Measurements from ENCODE around the gene STBD1.
"Not testable (repeated sequence)": the region's sequence is repeated elsewhere in the genome, so short reads cannot be mapped to it uniquely, and the experiment has no call there.

The STBD1 gene

DNA sequence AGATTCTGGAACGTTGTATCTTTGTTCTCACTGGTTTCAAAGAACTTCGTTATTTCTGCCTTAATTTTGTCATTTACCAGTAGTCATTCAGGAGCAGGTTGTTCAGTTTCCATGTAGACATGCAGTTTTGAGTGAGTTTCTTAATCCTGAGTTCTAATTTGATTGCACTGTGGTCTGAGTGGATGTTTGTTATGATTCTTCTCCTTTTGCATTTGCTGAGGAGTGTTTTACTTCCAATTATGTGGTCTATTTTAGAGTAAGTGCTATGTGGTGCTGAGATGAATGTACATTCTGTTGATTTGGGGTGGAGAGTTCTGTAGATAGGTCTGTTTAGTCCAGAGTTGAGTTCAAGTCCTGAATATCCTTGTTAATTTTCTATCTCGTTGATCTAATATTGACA is 18.7 kb upstream of the STBD1 start:
- not testable (repeated sequence) for DNase-seq

DNA sequence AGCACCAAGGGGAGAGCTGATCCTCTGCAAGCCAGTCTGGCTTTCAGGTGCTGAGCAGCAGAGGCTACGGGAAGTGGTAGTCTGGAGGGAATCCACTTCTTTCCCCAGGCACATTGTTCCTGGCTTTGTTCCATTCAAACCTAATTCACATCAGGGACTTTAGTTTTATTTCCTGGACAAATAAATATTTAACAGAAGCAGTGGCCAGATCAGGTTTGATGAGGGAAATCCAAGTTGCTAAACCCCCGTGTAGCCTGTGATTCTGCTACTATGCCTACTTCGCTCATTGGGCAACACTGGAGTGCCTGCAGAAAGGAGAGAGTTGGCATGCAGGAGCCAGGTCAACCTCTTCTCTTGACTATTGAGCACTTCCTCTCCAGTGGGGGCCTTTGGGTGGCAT is 13.8 kb upstream of the STBD1 start:
- no peak for DNase-seq

DNA sequence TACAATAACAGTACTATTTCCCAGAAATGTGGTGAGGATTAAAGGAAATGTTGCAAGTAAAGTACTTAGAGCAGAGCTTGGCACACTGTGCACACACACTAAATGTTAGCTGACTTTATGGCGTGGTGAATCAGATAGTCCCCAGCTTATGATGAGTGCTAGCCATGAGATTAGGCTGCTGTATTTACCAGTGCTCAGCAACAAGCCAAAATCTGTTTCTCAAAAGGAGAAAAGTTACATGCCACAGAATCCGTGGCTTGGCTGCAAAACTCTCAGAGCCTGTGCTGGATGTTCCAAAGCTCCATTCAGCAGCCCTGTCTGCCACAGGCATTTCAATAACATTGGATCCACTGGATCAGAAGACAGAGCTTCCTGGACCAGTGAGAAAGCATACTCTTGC is 12.8 kb upstream of the STBD1 start:
- no peak for DNase-seq

DNA sequence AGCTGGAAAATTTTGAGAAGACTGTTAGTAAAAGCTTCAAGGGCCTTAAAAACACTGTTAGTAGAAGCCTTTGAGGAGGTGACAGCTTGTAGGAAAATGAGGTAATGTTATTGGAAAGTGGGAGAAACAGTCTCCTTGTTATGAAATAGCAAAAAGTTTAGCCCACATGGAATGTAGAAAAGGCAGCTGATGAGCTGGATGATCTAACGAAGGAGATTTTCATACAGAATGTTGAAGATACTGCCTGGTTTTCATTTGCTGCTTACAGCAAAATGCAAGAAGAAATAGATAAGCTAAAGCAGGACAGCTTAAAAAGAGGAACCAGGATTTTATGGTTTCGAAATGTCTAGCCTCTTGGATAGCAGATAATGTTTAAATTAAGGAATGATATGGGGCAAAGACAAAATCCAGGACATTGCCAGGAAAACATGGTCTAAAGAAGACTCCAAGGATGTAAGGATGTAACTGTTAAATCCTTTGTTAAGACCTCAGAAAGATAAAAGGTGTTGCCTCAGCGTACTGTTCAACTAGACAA is 10.2 kb upstream of the STBD1 start:
- no peak for DNase-seq

DNA sequence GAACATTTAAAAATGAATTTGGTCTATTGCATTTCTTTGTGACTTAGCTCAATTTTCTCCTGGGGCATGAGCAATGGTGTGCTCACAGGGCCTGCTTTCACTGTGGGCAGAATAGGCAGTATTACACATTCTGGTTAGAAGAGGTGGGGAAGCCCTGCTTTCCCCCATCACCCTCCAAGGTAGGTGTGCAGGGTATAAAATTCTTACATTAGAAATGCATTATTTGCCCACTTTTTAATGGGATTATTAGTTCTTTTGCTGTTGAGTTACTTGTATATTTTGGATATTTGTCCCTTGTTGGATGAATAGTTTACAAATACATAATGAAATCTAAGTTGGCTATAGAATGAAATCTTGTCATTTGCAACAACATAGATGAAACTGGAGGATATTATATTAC is 8.3 kb upstream of the STBD1 start:
- no peak for DNase-seq

DNA sequence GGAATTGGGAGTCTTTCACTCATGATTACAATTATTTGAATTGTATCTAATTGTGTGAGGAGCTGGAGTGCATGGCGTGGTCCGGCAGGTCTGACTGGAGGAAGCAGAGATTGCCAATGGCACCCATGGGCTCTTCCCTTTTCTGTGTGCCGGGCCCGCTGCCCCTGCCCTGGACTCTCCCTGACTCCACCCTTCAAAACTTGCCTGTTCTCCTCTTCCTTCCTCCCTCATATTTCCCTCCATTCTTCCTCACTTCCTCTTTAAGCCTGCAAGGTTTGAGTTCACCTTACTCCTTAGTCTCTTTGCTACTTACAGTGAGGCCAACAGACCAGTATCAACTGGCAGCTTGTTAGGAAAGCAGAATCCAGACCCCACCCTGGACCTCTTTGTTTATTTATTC is 6.5 kb upstream of the STBD1 start:
- DNase-seq: no peak

DNA sequence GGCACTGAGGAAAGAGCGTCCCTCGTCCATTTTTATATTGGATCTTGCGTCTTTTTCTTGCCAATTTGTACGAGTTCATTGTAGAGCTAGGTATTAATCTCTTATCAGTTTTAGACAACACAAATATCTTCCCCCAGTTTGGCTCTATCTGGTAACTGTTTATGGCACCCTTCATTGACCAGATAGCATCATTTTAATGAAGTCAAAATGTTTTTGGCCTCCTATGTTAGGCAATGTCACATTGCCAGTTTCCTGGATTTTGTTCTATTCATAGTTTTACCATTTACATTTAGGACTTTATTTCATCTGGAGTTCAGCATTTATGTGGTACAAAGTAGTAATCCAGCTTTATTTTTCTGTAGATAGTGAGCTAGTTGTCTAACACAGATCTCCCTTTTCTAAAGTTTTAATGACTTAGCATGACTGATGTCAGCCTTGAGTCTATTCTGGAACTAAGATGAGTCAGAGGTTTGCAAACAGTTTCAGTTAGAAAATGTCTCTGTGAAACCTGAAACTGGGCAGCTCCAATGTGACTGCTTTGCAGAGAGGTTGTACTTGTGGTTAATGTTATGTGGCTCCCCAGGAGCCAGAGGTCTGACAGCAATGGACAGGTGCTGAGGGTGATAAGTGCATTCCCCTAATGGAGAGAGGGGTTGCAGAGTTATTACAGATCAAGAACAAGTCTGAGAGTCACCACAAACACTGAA is 5.3 kb upstream of the STBD1 start:
- DNase-seq: peak; percentile 26

DNA sequence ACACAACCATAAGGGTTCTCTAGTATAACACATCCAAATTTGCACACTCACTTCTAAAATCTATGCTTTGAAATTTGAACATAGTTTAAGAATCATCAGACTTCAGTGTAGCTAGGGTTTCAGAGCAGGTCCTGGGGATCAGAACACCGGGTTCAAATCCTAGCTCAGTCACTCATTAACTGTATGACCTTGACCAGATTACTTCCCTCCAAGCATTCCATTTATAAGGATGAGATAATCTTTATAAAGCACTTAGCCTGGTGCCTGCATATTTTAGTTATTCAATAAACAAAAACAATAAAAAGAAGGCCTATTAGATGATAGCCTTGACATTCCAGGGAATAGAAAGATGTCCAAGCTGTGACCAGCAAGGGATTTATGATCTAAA is 4.8 kb upstream of the STBD1 start:
- no peak for DNase-seq

DNA sequence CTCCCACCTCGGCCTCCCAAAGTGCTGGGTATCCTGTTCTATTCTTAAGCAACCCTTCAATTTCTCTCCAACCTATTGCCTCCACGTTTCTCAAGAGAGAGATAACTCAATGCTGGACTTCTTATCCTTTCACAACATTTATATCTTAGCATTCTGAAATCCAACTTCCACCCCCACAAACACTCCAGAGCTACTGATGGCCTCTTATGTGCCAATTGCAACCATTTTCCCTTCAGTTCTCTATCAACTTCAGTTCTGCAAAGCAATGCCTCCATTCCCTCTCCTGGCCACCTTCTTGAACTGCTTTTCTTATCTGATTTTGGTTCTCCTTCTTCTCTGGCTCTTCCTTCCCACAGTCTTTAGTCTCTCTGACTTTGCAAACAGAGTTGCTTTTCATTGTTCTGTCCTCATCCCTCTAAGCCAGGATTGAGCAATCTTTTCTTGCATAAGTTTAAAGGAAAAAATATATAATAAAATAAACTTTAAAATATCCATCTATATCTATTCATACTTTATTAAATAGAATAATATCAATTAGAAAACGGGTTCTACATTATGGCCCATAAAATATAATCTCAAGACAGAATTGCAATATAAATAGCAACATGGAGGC is 3.6 kb upstream of the STBD1 start:
- no peak for DNase-seq

DNA sequence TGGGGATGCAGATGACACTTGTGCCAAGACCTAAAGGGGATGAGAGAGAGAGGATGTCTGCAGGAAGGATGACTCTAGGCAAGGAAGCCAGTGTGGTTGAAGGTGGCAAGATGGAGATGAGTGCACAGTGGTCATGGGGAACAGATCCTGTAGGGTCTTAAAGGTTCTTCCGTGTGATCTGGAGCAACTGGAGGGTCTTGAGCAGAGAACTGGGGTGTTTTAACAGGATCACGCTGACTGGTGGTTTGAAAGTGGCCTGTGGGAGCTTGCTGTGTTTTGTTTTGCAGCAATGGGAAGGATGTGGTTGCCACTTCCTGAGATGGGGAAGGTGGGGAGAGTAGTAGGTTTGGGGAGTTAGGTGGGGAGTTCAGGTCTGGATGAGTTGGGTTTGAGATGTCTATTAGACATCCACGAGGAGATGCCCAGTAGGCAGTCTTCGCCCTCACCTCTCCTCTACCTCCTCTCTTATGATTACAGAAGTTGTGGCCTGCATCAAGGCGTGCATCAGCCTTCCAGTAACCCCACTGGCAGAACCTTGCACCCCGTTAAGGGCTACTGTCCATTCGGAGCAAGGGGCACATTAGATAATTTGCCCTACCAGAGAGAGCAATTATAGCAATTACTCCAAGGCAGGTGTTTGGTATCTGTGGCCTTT is 1.4 kb upstream of the STBD1 start:
- no peak for DNase-seq

DNA sequence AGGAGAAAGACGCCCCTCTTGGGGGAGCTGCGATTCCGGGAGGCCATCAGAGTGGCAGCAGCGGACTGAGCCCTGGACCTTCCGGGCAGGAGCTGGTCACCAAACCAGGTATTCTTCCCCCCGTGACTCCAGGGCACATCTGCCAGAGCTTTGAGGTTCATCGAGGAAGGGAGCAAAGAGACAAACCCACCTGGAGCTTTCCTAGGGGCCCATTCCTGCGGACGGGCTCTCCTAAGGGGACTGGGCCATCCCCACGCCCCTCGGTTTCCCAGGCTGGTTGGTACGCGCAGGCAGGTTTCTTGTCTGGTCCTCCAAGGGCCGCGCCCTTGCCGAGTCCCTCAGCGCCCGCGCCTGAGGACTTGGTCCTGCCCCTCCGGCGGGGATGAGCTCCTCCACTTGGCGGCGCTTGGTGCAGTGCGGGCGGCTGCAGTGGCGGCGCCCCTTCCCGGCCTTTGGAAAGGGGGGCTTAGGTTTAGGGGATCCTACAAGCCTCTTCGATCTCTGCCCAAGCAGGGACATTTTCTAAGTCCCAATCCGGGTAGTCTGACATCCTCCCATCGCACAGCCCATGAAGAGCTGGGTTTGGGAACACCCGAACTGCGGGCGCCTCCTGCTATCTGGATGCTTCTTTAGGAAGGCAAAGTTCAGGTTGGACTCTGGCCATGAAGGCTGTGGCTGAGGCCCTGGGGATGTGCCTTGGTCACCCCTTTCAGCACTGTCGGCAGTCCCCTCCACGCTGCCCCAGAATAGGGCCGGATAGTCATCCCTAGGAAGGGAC is 538 bp downstream of the STBD1 start:
- peak; percentile 50 for DNase-seq

DNA sequence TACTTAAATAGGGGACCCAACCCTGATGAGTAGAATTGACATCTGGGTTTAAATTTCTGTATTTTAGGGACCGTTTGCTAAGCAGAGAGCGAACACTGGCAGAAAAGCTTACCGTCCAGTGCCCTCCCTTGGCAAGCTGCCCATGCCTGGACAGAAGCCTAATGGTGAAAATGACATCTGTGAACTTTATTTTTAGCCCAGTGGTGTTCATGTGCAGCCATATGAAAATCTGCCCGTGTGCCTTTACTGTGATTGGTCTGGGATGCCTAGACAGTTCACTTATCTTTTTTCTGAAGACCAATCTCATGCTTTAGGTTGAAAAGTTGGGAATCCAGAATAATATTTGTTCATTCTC is 1.1 kb downstream of the STBD1 start:
- DNase-seq: peak; percentile 32

DNA sequence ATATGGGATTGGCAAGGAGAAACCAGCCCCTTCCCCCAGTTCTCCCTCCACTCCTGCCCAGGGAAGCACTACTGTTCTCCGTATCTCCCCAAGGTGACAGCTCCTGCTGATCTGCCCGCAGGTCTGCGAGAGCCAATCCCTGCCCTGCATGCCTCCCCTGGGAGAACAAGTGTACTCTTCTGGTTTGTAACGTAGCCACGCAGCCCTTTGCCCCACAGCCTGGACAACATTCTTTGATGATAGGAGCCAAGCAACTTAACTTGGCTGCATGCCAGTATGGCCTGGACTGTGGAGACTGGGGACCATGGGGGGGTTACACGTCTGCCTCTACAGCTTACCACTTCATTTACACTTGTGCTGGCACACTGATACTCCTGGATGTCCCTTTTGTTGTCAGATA is 2.0 kb downstream of the STBD1 start:
- peak; percentile 29 for DNase-seq

DNA sequence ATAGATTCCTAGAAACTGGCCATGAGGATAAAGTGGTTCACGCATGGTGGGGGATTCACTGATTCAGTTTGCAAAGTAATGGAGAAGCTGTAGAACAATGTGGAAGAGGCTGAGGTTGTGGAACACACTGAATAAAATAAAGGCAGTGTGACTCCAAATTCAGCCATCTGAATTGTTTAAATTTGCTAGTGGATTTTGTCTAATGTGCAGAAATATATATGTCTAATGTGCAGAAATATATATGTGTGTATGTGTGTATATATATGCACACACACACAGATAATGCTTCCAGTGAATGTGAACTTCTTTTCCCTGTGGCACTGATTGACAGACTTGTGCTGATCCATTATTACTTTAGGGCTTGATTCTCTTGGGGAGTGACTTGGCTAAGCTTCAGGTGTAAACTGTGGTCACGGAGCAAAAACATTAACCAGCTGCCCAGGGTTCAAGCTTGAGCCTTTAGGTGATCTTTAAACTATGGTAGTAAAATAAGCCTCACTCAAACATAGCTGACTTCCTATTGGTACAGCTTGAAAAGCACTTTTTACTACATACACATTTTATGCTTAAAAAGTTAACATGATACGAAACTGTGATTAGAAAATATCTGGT is 3.5 kb downstream of the STBD1 start:
- DNase-seq: no peak

DNA sequence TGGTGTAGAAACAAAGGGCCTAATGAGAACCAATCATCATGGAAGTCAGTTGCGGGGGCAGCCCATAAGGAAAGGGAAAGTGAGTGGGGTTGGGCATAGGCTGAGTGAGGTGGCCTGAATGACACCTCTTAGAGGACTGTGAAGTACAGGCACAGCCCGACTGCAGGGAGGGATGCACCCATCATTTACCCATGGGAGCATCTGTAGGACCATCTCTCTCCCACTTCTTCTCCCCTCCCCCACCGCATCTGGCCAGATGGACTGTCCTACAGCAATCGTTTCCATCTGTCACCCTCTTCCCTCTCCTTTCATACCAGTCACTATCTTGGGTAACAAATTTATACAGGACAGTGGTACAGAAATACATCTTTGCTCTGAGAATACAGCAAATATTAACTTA is 4.2 kb downstream of the STBD1 start:
- no peak for DNase-seq

DNA sequence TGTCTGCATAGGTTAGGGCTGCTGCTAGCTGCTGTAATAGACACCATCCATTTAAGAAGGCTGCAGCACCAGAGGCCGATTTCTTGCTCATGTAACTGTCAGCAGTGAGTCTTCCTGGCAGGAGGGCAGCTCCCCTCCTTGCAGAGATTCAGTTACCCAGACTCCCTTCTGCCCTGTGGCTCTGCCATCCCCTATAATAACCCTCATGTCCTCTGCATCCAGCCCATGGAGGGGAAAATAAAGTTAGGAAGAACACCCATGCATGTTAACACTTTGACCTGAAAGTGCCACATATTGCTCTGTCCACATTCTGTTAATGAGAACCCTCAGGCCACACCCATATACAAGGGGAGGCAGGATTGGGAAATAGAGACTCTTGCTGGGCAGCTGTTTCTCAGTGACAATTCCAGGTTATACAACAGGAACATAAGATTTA is 5.4 kb downstream of the STBD1 start:
- DNase-seq: no peak

DNA sequence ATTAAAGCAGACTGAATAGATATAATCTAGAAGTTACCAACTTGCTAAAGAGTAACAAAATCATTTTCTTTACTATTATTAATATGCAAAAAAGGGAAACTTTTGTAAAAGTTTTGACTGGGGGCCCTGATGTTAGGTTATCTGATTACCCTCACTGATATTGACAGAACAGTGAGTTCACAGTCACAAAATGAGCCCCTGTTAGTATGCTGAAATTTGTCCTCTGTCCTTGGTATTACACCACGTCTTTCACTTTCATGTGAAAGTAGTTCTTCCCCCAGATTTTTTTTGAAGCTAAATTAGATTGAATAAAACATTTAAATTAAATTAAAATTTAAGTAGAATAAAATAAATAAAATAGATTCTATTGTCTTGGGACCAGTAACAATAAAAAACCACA is 5.9 kb downstream of the STBD1 start:
- no peak for DNase-seq

DNA sequence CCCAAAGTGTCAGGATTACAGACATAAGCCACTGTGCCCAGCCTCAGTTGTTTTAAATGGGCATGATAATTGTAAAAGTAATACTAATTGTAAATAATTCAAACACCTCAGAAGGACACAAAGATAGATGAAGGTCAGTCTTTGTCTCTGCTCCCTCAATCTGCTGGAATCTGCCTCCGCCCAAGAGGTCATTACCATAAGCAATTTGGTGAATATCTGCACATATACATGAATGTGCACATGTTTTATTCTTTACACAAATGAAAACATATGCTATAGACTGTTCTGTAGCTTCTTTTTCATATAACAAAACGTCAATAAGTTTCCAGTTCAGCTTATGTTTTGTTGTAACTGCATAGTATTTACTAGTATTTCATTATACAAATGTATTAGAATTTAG is 7.0 kb downstream of the STBD1 start:
- no peak for DNase-seq

DNA sequence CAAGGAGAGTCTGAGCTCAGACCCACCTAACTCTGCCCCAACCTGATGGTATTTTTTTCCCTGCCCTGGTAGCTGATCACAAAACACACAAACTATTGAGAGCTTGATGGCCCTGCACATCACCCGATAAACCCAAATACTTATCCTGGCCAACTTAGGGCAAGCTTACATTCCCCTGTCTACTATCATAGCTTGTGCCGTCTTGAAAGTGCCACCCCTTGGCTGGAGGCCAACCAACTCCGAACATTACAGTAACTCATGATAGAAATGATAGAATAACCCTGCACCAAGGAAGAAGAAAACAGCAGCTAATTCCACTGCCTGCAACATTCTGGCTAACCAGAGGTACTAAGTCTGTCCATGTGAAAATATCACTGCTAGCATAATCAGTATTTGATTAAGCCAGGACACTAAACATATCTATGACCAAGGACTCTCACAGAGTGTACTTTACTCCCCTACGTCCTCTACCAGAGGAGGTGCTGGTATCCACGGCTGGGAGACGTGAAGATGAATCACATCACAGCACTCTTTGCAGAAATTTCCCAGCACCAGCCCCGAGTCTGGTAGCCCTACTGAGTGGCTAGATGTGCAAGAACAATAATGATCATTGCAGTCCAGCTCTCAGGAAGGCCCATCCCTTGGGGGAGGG is 8.9 kb downstream of the STBD1 start:
- no peak for DNase-seq

DNA sequence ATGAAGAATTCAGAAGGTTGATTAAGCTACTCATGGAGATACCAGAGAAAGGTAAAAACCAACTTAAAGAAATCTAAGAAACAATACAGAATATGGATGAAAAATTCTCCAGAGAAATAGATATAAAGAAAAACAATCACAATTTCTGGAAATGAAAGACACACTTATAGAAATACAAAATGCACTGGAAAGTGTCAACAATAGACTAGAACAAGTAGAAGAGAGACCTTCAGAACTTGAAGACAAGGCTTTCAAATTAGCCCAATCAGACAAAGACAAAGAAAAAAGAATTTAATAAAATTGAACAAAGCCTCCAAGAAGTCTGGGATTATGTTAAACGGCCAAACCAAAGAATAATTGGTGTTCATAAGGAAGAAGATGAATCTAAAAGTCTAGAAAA is 9.6 kb downstream of the STBD1 start:
- DNase-seq: no peak

DNA sequence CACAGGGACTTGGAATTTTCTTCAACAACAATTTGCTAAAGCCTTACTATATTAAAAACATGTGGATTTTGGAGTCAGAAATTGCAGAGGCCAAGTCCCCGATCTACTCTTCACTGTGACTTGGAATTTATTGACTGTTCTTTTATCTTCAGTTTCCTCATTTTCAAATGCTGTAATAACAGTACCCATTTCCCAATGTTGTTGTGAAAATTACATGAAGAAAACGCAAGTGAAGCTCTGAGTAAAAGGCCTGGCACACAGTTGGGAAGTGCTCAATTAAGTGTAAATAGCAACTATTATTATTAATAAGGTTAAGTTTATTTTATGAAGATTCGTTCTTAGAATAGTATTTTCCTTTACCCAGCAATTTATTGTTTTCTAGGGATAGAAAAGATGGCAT is 15.7 kb downstream of the STBD1 start:
- no peak for DNase-seq

DNA sequence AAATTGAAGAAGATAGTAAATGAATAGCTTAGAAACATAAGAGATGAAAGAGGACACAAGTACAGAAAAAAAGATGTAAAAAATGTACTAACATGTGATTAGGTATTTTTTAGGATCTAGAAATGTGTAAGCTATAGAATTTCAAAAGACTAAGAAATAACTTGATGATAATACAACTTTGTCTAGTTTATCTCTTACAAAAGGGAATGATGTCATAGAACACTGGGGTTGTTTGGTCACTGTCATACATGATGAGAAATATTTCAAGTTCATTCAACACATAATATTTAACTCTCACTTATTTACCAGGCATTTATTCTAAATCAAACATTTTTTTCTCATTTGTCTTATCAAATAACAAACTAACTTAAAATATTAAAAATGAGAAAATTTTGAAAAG is 18.5 kb downstream of the STBD1 start:
- DNase-seq: no peak

DNA sequence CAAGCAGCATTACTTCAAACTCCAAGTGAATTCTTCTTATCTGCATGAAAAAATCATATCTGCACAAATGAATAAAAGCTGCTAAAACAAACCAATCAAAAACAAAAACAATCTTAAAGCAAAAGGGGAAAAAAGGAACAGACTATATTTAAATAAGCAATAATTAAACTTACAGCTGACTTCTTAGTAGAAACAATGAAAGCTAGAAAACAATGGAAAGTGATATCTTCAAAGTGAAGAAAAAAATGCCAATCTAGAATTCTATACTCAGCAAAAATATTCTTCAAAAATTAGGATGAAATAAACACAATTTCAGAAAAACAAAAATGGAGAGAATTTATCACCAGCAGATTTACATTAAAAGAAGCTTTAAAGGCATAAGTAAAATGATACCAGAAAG is 20.0 kb downstream of the STBD1 start:
- DNase-seq: no peak

All from right hindlimb (tissue), 1 donor.